Urinary bladder (tissue), 4 donors: ENCODE measurements around the gene HDHD3. TPM values are rescaled to one million over a fixed set of nuclear protein-coding genes. Genes with fewer than 3 reads are reported as not detected.
A peak's percentile ranks its signal among the peaks of the same experiment; 100 is the strongest.
"Not testable (repeated sequence)": the region's sequence is repeated elsewhere in the genome, so short reads cannot be mapped to it uniquely, and the experiment has no call there.

ENCODE experiments used
- DNase-seq: peaks from one replicate; pipeline ENCODE4 v3.0.0-alpha.2; 2015; ENCODE audit errors: extremely low spot score
- H3K27ac ChIP-seq: one replicate; pipeline ENCODE4 v1.5.1; 2013; ENCODE audit warnings: low read depth, mild to moderate bottlenecking, moderate library complexity
- H3K36me3 ChIP-seq: one replicate; pipeline ENCODE4 v1.6.1; 2013; ENCODE audit warnings: mild to moderate bottlenecking, moderate library complexity; ENCODE audit not compliant: insufficient read depth
- H3K4me1 ChIP-seq: one replicate; pipeline ENCODE4 v1.6.1; 2013; ENCODE audit warnings: mild to moderate bottlenecking, moderate library complexity; ENCODE audit not compliant: insufficient read depth
- H3K4me3 ChIP-seq: one replicate; pipeline ENCODE4 v1.5.1; 2013; ENCODE audit warnings: low read depth, low read length
- WGBS: extraction: QIAGEN DNeasy Blood & Tissue Kit; methylation state at CpG from one replicate; pipeline ENCODE4 v1.1.7; 2013; 5-methylcytosine and 5-hydroxymethylcytosine counted together
- polyA plus RNA-seq: library from polyadenylated mRNA; stranded (reverse); fragments of 200-250 nt; gene quantifications from one replicate; pipeline ENCODE4 v1.2.3, GENCODE V29; 2013
- total RNA-seq: library from RNA; depleted of rRNA; stranded (reverse); fragments of >200 nt; gene quantifications from one replicate; pipeline ENCODE4 v1.2.3, GENCODE V29; 2014
- donor health status: healthy with polysubstance abuse.
- donor health status: healthy.

HDHD3 gene, protein sequence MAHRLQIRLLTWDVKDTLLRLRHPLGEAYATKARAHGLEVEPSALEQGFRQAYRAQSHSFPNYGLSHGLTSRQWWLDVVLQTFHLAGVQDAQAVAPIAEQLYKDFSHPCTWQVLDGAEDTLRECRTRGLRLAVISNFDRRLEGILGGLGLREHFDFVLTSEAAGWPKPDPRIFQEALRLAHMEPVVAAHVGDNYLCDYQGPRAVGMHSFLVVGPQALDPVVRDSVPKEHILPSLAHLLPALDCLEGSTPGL
- total RNA-seq (5.1 TPM), polyA plus RNA-seq (32.2 TPM)

DNA sequence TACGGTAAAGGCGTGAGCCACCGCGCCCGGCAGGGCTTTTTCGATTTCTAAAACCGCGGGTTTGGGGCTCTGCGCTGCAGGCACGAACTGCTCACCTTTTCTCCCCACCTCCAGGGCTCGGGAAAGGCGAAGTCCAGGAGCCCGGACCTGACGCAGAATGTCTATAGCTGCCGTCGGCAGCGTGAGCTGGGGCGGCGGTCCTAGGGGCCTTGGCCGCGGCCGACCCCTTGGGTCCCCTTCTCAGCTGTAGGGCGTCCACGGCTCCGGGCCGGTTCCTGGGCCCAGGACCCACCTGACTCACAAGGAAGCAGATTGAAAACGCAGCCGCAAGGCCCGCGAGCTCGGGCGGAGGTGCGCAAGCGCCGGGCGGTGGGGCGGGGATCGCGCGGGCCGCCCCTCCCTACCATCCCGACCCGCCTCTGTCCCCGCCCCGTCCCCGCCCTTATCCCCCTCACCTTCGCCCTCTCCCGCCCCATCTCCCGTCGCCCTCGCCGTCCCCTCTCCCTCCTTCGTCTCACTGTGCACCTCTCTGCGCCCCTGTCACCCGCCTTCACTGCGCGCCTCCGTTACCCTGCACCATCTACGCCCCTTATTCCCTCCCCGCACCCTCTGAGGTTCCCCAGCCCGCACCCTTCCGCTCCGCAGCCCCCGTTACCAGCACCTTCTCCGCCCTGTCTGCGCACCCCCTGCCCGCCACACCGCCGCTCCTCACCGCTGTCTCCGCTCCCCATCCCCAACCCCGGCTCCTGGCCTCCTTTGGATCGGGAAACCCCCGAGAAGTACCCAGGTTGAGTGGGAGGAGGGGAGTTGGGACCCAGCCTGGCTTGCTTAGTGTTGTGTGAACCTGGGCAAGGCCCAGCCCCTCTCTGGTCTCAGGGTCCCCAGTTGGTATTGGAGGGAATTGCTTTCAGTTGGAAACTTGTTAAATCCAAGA lies at the start of gene HDHD3:
Gene HDHD3 (minus strand): TSS at position 353 of the 934 bp plus-strand sequence. CDS start 2,632 bp downstream, outside the sequence.
- 1% methylated on average over 74 of the region's 74 CpGs for WGBS
- Histone ChIP-seq H3K36me3 (peaks cover 4% of the 10 kb centered on the region), H3K4me1 (no peaks in the 10 kb centered on the region), H3K27ac (peak within 1 kb of the TSS; percentile 72), H3K4me3 (peak within 1 kb of the TSS; percentile 72)
- DNase-seq, result peak; percentile 46

DNA sequence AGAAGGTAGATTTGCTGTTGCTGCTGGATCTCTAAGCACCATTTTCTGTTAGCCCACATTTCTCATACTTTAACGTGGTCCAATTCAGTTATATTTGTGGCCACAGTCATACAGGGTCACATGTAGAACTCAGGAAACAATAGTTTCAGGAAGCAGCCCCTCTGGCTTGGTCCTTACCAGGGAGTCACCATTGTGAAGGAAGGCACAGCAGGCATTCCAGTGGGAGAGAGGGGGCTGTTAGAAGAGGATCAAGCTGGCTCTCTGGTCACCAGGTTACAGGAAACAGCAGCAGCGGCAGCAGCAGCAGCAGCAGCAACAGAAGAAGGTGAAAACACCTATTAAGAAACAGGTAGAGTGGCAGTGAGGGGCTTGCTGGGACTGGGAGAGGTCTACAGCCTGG lies 48.3 kb upstream of the HDHD3 start:
- 37% methylated on average over 2 of the region's 2 CpGs for WGBS
- no peak for DNase-seq
- H3K36me3 ChIP-seq, result no peaks in the 10 kb centered on the region

DNA sequence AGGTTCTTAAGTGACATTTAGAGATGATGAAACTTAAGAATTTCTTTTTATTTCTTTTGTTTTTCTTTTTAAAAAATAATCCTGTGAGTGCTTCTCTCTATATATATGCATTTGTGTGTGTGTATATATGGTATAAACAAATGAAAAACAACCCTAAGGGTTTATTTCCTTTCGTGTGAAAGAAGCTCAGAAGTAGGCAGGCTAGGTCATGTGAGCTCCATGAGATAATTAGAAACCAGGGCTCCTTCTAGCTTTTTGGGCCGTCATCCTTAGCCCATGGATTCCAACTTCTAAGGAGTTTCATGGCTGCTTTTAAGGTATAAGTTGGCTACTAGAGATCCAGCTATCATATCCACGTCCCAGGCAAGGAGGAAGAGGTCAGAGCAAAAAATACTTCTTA lies 44.9 kb upstream of the HDHD3 start:
- 57% methylated on average over 3 of the region's 3 CpGs for WGBS
- Histone ChIP-seq H3K36me3 (no peaks in the 10 kb centered on the region), H3K27ac (no peak overlapping the region), H3K4me3 (no peak overlapping the region), H3K4me1 (no peaks in the 10 kb centered on the region)
- no peak for DNase-seq

More for the DNA sequence above, 48.3 kb upstream of the HDHD3 start:
- no peaks in the 10 kb centered on the region for H3K4me1 ChIP-seq
- no peak overlapping the region for H3K4me3 ChIP-seq
- H3K27ac ChIP-seq, result no peak overlapping the region

DNA sequence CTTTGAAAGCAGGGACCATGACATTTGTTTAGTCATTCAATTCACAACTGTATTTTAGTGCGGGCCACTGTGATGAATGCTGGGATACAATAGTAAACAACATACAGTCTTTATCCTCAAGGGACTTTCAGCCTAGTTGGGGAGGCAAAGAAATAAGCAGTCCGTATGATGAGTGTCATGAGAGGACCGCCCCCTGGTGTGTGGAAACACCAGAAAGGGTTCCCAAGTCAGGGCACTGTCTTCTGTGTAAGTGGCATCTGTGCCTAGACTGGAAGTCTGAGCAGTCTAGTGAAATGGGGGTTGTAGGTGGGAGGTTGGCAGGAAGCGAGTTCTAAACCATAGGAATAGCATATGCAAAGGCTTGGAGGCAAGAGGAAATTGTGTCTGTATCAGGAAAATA lies 40.6 kb upstream of the HDHD3 start:
- H3K27ac ChIP-seq, result no peak overlapping the region
- 69% methylated on average over 4 of the region's 4 CpGs for WGBS
- H3K36me3 ChIP-seq, result no peaks in the 10 kb centered on the region
- H3K4me1 ChIP-seq, result no peaks in the 10 kb centered on the region
- no peak for DNase-seq
- no peak overlapping the region for H3K4me3 ChIP-seq

DNA sequence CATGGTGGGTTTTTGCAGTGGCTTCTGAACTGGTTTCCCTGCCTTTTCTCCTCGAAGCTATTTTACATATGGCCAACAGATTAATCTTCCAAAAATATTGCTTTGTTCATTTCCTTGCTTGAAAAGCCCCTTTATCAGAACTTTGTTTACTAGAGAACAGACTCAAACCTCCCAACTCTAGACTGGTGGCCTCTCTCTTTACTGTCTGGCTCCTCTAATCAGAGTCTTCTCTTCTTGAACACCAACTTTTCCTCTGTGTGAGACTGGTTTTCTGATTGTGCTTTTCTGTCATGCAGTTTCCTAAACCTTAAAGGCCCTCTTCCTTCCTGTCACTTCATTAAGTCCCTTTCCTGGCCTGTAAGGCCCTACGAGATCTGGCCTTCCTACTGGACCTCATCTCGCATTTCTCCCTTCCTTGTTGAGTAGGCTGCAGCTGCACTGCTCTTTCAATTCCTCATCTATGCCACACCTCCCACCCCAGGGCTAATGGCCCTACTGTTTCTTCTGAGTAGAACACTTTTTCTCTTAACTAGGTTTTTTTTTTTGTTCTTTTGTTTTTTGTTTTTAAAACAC lies 39.4 kb upstream of the HDHD3 start:
- Histone ChIP-seq H3K4me1 (no peaks in the 10 kb centered on the region), H3K4me3 (no peak overlapping the region), H3K27ac (no peak overlapping the region), H3K36me3 (no peaks in the 10 kb centered on the region)
- no peak for DNase-seq
- 54% methylated on average over 3 of the region's 3 CpGs for WGBS

DNA sequence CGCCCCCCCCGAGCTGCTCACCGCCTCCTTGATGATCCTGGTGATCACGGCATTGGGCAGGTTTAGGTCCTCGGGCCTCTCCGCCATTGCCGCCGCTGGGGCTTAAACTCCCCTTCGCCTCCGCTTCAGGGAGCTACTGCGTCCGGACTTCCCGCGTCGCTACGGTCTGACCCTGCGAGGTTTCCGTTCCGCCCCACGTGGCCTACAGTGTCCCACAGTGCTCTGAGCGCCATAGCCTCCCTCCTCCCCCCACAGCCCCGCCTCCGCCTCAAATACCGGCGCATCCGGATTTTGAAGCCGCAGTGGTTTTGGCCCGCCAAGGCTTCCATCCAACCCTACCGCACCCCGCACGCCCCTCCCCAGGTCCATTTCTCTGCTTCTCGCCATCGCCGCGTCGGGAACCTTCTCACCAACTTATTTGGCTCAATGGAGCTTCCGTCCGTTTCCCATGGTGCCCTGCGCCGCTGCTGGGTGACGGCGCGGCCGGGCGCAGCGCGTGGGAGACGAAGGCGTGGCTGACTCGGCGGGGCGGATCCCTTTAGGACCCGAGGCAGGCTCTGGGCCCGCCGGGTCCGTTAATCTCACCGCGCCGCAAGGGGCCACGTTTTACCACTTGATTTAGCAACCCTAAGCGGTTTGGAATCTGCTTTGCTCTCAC lies 33.5 kb upstream of the HDHD3 start, which contains the start of the genes C9orf43 and POLE3:
Gene C9orf43 (plus strand): TSS at position 541 of the 658 bp plus-strand sequence. CDS start 2,747 bp downstream, outside the sequence.
Gene POLE3 (minus strand): TSS at position 469 of the 658 bp plus-strand sequence. CDS start 382 bp downstream, at position 87.
- WGBS, result under 1% methylated on average over 61 of the region's 61 CpGs
- DNase-seq, result peak; percentile 89
- peak within 1 kb of the TSS; percentile 95 for H3K27ac ChIP-seq
- peak within 1 kb of the TSS; percentile 79 for H3K4me3 ChIP-seq
- H3K36me3 ChIP-seq, result no peaks in the 10 kb centered on the region
- no peaks in the 10 kb centered on the region for H3K4me1 ChIP-seq

DNA sequence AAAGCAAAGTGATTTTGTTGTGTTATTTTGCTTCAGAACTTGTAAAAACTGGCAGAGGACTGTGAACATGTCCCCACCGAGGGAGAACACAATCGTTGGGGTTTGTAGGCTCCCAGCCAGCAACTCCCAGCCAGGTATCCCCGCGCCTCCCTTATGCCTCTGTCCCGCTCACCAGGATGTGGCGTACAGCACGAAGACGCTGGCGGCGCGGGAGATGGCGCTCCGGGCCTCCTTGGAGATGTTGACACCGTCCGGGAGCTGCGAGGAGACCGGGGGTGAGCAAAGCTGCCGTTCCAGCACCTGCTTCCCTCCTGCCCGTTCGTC lies 33.1 kb upstream of the HDHD3 start:
- under 1% methylated on average over 20 of the region's 20 CpGs for WGBS

DNA sequence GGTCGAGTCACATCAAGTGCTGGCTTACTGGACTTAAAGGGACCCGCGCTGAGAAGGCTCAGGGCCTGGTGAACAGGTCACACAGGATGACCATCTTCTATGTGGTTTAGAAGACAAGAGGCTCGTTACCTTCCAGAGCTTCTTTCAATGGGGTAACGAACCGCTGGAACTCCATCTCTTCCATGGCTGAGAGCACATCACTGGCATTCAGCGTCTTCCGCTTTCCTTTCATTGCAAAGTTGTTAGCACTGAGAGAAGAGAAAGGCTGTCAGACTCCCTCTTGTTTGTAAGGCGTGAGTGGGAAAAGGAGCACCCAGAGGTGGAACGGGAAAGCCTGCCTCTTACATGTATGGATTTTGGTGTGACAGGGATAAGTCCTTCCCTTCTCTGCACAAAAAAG lies 32.7 kb upstream of the HDHD3 start:
- Histone ChIP-seq H3K4me1 (no peaks in the 10 kb centered on the region), H3K36me3 (no peaks in the 10 kb centered on the region), H3K4me3 (peak overlapping the region; percentile 79), H3K27ac (no peak overlapping the region)
- DNase-seq, result no peak
- WGBS, result 43% methylated on average over 10 of the region's 10 CpGs

More for the DNA sequence above, 33.1 kb upstream of the HDHD3 start:
- no peaks in the 10 kb centered on the region for H3K36me3 ChIP-seq
- peak overlapping the region; percentile 95 for H3K27ac ChIP-seq
- DNase-seq, result no peak
- H3K4me1 ChIP-seq, result no peaks in the 10 kb centered on the region
- peak overlapping the region; percentile 79 for H3K4me3 ChIP-seq

DNA sequence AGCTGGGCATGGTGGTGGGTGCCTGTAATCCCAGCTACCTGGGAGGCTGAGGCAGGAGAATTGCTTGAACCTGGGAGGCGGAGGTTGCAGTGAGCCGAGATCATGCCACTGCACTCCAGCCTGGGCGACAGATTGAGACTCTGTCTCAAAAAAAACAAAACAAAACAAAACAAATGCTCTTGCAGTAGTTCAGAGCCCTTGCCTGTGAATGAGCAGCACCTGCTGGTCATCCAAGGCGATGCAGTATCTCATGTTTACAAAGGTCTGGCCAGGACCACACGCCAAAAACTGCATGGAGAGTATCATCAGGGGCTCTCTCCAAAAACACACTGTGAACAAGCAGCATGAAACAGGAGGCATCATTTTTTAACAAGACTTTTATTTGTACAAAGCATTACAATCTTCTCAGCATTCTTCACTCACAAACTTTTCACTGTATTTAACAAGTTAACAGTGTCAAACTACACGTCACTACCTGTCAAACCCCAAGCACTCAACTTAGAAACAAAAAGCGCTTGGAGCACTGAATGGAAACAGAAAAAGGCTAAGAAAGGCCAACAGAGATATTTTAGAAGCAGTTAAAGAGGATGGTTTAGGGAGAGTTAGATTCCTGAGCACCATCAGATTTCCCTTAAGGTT lies 30.2 kb upstream of the HDHD3 start:
- peak; percentile 25 for DNase-seq
- not testable (repeated sequence) for H3K4me3 ChIP-seq, H3K27ac ChIP-seq, H3K36me3 ChIP-seq, H3K4me1 ChIP-seq
- 27% methylated on average over 7 of the region's 7 CpGs for WGBS

DNA sequence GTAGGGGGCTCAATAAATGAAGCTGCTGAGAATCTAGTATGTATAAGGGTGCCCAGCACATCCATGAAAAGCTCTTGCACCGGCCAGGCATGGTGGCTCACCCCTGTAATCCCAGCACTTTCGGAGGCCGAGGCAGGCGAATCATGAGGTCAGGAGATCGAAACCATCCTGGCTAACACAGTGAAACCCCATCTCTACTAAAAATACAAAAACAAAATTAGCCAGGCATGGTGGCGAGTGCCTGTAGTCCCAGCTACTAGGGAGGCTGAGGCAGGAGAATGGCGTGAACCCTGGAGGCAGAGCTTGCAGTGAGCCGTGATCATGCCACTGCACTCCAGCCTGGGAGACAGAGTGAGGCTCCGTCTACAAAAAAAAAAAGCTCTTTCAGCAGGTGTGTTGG lies 29.6 kb upstream of the HDHD3 start:
- not testable (repeated sequence) for H3K4me3 ChIP-seq, H3K36me3 ChIP-seq, DNase-seq, H3K4me1 ChIP-seq, H3K27ac ChIP-seq
- 85% methylated on average over 9 of the region's 9 CpGs for WGBS

DNA sequence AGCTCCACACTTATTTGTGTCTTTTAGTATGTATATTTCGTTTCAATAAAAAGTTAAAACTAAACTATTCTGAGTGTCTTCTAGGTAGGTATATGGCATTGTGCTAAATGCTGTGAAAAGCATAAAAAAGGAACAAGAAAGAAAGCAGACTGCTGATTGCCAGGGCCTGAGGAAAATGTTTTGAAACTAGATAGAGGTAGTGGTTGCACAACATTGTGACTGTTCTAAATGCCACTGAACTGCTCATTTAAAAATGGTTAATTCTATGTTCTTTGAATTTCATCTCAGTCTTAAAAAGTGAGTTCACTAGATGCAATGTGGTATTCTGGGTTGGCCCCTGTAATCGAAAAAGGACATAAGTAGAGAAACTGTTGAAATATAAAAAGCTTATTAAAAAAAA lies 26.9 kb upstream of the HDHD3 start:
- no peak overlapping the region for H3K27ac ChIP-seq
- no peaks in the 10 kb centered on the region for H3K4me1 ChIP-seq
- H3K4me3 ChIP-seq, result no peak overlapping the region
- H3K36me3 ChIP-seq, result no peaks in the 10 kb centered on the region
- DNase-seq, result no peak
- 79% methylated on average over 2 of the region's 2 CpGs for WGBS

DNA sequence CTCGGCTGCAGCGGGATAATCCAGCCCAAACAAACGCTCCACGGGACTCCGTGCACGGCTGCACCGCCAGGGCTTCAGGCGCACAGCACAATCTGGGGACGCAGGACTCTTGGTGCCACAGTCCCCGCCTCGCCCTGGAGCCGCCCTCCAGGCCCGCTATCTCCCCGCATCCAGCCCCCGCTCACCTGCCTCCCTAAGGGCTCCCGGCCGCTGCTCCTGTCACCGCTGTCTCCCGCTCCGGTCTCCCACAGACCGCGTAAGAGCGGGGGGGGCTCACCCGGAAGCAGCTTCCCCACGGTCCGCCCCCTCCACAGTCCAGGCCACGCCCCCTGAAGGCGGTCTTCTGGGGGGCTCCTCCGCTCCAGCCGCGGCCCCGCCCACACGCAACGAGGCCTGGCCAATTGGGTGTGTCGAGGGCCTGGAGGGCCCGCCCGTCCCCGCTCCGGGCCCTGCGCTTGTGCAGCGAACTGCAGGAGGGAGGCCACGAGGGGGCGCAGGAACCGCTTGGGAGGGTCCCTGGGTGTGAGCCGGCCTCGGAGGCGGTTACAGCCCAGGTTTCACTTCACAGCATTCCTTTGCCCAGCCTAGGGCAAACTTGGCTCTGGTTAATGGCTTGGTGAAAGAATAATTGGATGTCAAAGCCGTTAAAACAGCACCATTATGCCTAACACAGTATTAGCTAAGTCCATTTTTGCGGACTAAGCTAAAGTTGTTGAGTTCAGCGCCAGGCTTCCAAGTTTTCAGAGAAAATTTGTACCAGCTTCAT lies 24.4 kb upstream of the HDHD3 start, which contains the start of gene ALAD:
Gene ALAD (minus strand): TSS at position 258 of the 766 bp plus-strand sequence. CDS start 7,725 bp downstream, outside the sequence.
- peak within 1 kb of the TSS; percentile 63 for H3K4me3 ChIP-seq

More for the DNA sequence above, 24.4 kb upstream of the HDHD3 start, which contains the start of gene ALAD:
- peak; percentile 93 for DNase-seq
- Histone ChIP-seq H3K4me1 (no peaks in the 10 kb centered on the region), H3K36me3 (no peaks in the 10 kb centered on the region), H3K27ac (peak within 1 kb of the TSS; percentile 14)
- WGBS, result 3% methylated on average over 50 of the region's 50 CpGs
